Measurements from ENCODE around the gene ARL4D. TPM values are rescaled to one million over a fixed set of nuclear protein-coding genes. Genes with fewer than 3 reads are reported as not detected.
A peak's percentile ranks its signal among the peaks of the same experiment; 100 is the strongest.
"Not testable (repeated sequence)": the region's sequence is repeated elsewhere in the genome, so short reads cannot be mapped to it uniquely, and the experiment has no call there.

ARL4D gene
- total and polyA plus RNA-seq, 9 donors, result 10.4 to 16.1 (median 14.3) TPM

DNA sequence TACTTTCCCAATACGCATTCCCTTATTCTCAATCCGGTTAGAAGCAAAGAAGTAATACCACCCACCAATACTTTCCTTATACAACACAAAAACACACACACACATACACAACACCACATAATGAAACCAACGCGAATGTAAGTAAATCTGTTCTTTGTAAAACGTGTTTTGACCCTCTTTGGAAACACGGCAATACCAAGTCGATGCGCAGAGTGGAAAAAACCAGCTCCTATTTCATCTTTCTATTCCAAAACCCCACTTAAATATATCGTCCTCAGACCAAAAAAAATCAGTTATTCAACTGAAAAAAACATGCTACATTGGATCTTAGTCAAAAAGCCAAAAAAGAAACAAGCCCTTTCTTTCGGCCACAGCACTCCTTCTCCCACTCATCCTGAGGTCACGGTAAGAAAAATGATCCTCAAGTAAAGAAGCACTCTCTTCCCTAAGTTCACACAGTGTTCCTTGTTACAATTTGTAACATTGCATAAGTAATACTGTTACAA lies 31.0 kb upstream of the ARL4D start:
- no peaks in the 10 kb centered on the region for H3K36me3 ChIP-seq (ENCODE audit: control insufficient read depth, insufficient read depth, low read length)
- DNase-seq, result peak; percentile 97
- no peaks in the 10 kb centered on the region for H3K27me3 ChIP-seq (ENCODE audit: control insufficient read depth, insufficient read depth, low read length)
- peak overlapping the region; percentile 35 for H3K4me3 ChIP-seq (ENCODE audit: low read length)
- peaks cover 28% of the 10 kb centered on the region for H3K4me1 ChIP-seq (ENCODE audit: control insufficient read depth, insufficient read depth, low read length)
- 0% methylated on average over 4 of the region's 11 CpGs for WGBS (ENCODE audit: insufficient coverage)
- H3K27ac ChIP-seq (ENCODE audit: low read length), result peak overlapping the region; percentile 91
- no peaks in the 10 kb centered on the region for H3K9me3 ChIP-seq (replicated peaks; ENCODE audit: control insufficient read depth, low read depth, low read length)

DNA sequence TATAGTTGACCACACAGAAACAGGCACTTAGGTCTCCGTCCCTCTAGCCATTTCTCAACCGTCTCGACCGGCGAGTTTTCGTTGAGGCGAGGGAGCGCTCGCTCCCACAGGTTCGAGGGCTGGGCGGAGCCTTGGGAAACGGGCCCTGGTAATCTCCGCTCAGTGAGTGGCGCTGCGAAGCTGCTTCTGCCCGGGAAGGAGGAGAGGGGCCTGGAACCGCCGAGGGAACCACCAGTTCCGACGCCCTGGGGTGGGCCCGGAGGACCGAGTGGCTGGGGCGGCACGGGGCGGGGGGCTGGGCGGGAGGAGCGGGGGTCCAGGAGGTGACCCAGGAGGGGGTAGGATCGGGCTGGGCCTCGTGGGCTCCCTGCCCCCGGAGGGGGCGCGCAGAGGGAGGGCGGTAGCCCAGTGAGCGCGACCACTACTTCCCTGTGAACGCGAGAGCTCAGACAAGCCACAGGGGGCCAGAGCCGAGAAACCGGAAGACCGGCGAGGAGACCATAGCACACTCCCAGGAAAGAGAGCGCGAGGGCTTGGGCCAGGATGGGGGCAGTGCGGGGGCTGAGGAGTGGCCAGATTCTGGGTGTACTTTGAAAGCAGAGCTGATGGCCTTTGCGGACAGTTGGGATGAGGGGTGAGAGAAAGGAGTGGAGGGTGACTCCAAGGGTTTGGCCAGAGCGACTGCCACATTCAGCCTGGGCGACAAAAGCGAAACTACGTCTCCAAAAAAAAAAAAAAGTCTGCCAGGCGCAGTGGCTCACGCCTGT lies 29.9 kb upstream of the ARL4D start:
- WGBS (ENCODE audit: insufficient coverage), result under 1% methylated on average over 38 of the region's 51 CpGs
- peak overlapping the region; percentile 91 for H3K27ac ChIP-seq (ENCODE audit: low read length)
- DNase-seq, result peak; percentile 96
- H3K9me3 ChIP-seq (replicated peaks; ENCODE audit: control insufficient read depth, low read depth, low read length), result no peaks in the 10 kb centered on the region
- H3K4me1 ChIP-seq (ENCODE audit: control insufficient read depth, insufficient read depth, low read length), result peaks cover 28% of the 10 kb centered on the region
- peak overlapping the region; percentile 35 for H3K4me3 ChIP-seq (ENCODE audit: low read length)
- no peaks in the 10 kb centered on the region for H3K27me3 ChIP-seq (ENCODE audit: control insufficient read depth, insufficient read depth, low read length)
- no peaks in the 10 kb centered on the region for H3K36me3 ChIP-seq (ENCODE audit: control insufficient read depth, insufficient read depth, low read length)

DNA sequence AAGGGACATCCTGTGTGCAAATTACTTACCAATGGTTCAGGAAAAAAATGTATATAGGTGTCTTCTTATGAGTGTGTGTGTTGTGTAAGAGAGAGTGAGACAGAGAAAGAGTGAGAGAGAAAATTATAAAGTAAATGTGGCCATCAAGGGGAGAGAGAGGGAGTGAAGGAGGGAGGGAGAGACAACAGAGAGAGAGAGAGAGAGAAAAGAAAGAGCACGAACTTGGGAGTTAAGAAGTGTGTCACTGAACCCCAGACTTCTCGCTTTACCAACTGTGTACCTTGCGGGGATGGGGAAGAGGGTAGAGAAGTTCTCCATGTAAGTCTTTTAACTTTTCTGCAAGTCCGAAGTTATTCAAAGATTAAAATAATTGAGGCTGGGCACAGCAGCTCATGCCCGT lies 28.8 kb upstream of the ARL4D start:
- WGBS (ENCODE audit: insufficient coverage), result 97% methylated on average over 5 of the region's 5 CpGs
- Histone ChIP-seq H3K4me3 (ENCODE audit: low read length) (no peak overlapping the region), H3K4me1 (ENCODE audit: control insufficient read depth, insufficient read depth, low read length) (peaks cover 28% of the 10 kb centered on the region), H3K27ac (ENCODE audit: low read length) (peak overlapping the region; percentile 91), H3K27me3 (ENCODE audit: control insufficient read depth, insufficient read depth, low read length) (no peaks in the 10 kb centered on the region), H3K9me3 (replicated peaks; ENCODE audit: control insufficient read depth, low read depth, low read length) (no peaks in the 10 kb centered on the region), H3K36me3 (ENCODE audit: control insufficient read depth, insufficient read depth, low read length) (no peaks in the 10 kb centered on the region)
- no peak for DNase-seq

DNA sequence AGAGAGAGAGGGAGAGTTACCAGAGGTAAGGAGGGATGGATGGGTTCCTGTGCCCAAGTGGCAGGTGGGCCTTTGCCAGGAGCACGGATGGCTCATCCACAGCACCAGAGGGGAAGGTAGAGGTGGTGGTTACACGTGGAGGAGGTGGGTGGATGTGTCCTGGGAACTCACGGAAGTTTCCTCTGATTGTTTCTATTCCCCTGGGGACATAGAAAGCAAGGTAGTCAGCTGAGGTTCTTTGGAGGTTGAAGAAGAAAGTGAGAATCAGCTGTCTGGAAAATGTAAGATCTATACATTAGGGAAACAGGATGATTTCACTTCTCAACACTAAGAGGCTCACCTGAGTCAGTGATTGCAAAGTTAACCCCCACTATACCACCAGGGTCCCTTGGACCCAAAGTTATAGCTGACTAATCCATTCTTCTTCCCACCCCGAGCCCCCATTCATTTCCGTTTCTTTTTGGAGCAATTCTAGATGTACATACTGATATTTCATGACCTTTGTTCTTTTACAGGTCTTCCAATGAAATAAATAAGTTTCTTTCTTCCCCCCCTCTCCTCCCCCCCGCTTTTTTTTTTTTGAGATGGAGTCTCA lies 27.5 kb upstream of the ARL4D start:
- Histone ChIP-seq H3K9me3 (replicated peaks; ENCODE audit: control insufficient read depth, low read depth, low read length) (no peaks in the 10 kb centered on the region), H3K4me1 (ENCODE audit: control insufficient read depth, insufficient read depth, low read length) (peaks cover 28% of the 10 kb centered on the region), H3K4me3 (ENCODE audit: low read length) (no peak overlapping the region), H3K27ac (ENCODE audit: low read length) (no peak overlapping the region), H3K27me3 (ENCODE audit: control insufficient read depth, insufficient read depth, low read length) (no peaks in the 10 kb centered on the region), H3K36me3 (ENCODE audit: control insufficient read depth, insufficient read depth, low read length) (no peaks in the 10 kb centered on the region)
- 72% methylated on average over 2 of the region's 6 CpGs for WGBS (ENCODE audit: insufficient coverage)
- DNase-seq, result no peak

DNA sequence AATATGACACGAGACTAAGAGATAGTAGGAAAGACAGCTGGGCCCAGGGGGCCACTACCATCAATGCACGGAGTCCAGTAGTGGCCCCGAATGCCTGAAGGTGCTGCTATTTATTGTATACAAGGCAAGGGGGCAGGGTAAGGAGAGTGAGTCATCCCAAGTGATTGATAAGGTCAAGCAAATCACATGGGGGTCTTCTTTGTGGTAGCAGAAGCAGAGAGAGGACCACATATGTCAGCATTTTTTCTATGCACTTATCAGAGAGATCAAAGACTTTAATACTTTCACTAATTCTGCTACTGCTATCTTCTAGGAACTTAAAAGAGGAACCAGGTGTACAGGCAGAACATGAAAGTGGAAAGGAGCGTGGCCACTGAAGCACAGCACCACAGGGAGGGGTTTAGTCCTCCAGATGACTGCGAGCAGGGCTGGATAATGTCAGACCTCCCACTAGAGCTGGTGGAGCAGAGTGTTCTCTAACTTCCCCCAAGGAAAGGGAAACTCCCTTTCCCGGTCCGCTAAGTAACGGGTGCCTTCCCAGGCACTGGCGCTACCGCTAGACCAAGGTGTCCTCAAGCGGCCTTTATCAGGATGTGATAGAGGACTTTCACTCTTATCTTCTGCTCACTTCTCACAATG lies 26.4 kb upstream of the ARL4D start:
- Histone ChIP-seq H3K27ac (ENCODE audit: low read length) (no peak overlapping the region), H3K4me3 (ENCODE audit: low read length) (no peak overlapping the region), H3K4me1 (ENCODE audit: control insufficient read depth, insufficient read depth, low read length) (peaks cover 19% of the 10 kb centered on the region), H3K27me3 (ENCODE audit: control insufficient read depth, insufficient read depth, low read length) (no peaks in the 10 kb centered on the region), H3K9me3 (replicated peaks; ENCODE audit: control insufficient read depth, low read depth, low read length) (no peaks in the 10 kb centered on the region), H3K36me3 (ENCODE audit: control insufficient read depth, insufficient read depth, low read length) (no peaks in the 10 kb centered on the region)
- DNase-seq, result no peak
- WGBS (ENCODE audit: insufficient coverage), result 75% methylated on average over 3 of the region's 11 CpGs

DNA sequence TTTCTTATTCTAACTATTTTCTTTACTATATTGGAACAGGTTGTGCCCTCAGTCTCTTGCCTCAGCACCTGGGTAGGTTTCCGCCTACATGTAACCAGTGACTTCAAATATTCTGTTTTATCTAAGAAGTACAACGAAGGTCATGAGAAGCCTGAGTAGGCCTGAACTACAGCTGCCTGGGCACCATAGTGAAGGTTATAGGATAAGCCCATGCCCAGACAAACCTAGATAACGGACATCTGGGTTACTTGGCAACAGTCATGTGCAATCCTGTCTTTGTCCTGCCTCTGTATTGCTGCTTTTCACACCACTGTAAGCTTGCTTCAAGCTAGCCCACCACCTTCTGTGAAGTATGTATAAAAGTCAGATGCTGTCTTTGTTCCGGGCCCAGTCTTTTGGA lies 25.4 kb upstream of the ARL4D start:
- 94% methylated on average over 3 of the region's 4 CpGs for WGBS (ENCODE audit: insufficient coverage)
- Histone ChIP-seq H3K4me3 (ENCODE audit: low read length) (no peak overlapping the region), H3K4me1 (ENCODE audit: control insufficient read depth, insufficient read depth, low read length) (peaks cover 13% of the 10 kb centered on the region), H3K27ac (ENCODE audit: low read length) (no peak overlapping the region), H3K27me3 (ENCODE audit: control insufficient read depth, insufficient read depth, low read length) (no peaks in the 10 kb centered on the region), H3K36me3 (ENCODE audit: control insufficient read depth, insufficient read depth, low read length) (no peaks in the 10 kb centered on the region), H3K9me3 (replicated peaks; ENCODE audit: control insufficient read depth, low read depth, low read length) (no peaks in the 10 kb centered on the region)
- DNase-seq, result no peak

DNA sequence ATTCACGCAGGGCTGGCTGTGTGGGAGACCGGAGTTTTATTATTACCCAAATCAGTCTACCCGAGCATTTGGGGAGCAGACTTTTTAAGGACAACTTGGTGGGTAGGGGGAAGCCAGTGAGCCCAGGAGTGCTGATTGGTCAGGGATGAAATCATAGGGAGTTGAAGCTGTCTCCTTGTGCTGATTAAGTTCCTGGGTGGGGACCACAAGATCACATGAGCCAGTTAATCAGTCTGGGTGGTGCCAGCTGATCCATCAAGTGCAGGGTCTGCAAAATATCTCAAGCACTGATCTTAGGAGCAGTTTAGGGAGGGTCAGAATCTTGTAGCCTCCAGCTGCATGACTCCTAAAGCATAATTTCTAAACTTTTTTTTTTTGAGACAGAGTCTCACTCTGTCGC lies 22.9 kb upstream of the ARL4D start:
- H3K36me3 ChIP-seq (ENCODE audit: control insufficient read depth, insufficient read depth, low read length); H3K27me3 ChIP-seq (ENCODE audit: control insufficient read depth, insufficient read depth, low read length); H3K4me3 ChIP-seq (ENCODE audit: low read length); H3K27ac ChIP-seq (ENCODE audit: low read length); DNase-seq; H3K4me1 ChIP-seq (ENCODE audit: control insufficient read depth, insufficient read depth, low read length): not testable (repeated sequence)
- H3K9me3 ChIP-seq (replicated peaks; ENCODE audit: control insufficient read depth, low read depth, low read length), result peaks cover 10% of the 10 kb centered on the region
- WGBS (ENCODE audit: insufficient coverage), result 80% methylated on average over 1 of the region's 4 CpGs

DNA sequence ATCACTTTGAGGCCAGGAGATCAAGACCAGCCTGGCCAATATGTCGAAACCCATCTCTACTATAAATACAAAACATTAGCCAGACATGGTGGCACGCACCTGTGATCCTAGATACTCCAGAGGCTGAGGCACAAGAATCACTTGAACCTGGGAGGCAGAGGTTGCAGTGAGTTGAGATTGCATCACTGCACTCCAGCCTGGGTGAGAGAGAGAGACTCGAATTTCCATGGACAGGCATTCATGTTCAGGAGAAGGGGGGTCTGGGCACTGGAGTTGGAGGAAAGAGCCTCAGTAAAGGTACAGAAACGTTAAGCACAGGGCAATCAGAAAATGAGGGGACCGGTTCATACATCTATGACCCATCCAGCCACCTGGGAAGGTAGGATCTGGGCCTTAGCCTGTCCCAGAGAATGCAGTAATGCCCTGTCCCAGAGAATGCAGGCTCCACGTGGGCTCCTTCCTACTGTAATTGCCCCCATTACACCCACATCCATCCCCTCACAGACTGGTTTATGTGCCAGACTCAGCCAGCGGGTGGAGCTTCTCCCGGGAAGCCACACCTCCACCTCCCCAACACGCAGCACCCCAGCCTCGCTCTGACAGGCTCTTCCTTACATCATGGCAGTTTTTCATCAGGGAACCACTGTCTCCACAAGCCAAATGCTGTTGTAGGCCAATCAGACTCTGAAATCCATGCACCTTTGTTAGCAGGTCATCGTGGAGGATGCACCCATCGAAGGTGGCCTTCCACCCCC lies 21.6 kb upstream of the ARL4D start:
- Histone ChIP-seq H3K4me3 (ENCODE audit: low read length) (no peak overlapping the region), H3K27me3 (ENCODE audit: control insufficient read depth, insufficient read depth, low read length) (no peaks in the 10 kb centered on the region), H3K36me3 (ENCODE audit: control insufficient read depth, insufficient read depth, low read length) (no peaks in the 10 kb centered on the region), H3K27ac (ENCODE audit: low read length) (no peak overlapping the region), H3K9me3 (replicated peaks; ENCODE audit: control insufficient read depth, low read depth, low read length) (peaks cover 10% of the 10 kb centered on the region), H3K4me1 (ENCODE audit: control insufficient read depth, insufficient read depth, low read length) (no peaks in the 10 kb centered on the region)
- DNase-seq, result no peak
- 64% methylated on average over 8 of the region's 12 CpGs for WGBS (ENCODE audit: insufficient coverage)

DNA sequence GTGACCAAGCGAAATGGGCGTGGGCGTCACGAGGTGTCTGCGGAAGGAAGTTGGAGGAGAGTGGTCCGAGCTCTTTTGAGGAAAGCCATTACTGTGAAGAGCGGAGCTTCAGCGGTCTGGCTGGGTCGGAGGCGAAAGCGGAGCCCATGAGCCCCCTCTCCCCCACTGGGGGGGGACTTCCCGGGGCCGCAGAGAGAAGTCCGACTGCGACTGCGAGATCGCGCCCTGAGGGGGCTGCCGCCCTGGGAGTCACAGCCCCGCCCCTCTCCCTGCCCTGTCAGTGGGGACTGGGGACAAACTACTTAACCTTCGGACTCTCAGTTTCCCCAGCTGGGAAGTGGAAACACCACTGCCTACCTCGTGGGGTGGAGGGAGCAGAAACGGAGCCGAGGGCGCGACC lies 20.0 kb upstream of the ARL4D start:
- no peak for DNase-seq
- 91% methylated on average over 19 of the region's 26 CpGs for WGBS (ENCODE audit: insufficient coverage)
- Histone ChIP-seq H3K27me3 (ENCODE audit: control insufficient read depth, insufficient read depth, low read length) (no peaks in the 10 kb centered on the region), H3K4me3 (ENCODE audit: low read length) (no peak overlapping the region), H3K4me1 (ENCODE audit: control insufficient read depth, insufficient read depth, low read length) (no peaks in the 10 kb centered on the region), H3K9me3 (replicated peaks; ENCODE audit: control insufficient read depth, low read depth, low read length) (peaks cover 10% of the 10 kb centered on the region), H3K27ac (ENCODE audit: low read length) (no peak overlapping the region), H3K36me3 (ENCODE audit: control insufficient read depth, insufficient read depth, low read length) (no peaks in the 10 kb centered on the region)

DNA sequence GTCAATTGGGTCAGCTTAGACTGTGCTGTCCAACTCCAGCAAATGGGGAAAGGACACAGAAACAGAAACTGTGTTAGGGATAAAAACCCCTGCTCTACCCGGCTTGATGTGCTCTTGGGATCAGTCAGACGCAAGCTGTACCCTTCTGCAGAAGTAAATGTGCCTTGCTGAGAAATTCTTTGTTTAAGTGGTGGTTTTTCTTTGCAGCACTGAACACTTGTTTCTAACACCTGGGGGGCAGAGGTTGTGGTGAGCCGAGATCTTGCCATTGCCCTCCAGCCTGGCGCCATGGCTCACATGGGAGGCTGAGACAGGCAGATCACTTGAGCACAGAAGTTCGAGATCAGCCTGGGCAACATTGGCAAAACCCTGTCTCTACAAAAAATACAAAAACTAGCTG lies 18.5 kb upstream of the ARL4D start:
- Histone ChIP-seq H3K27me3 (ENCODE audit: control insufficient read depth, insufficient read depth, low read length) (no peaks in the 10 kb centered on the region), H3K4me3 (ENCODE audit: low read length) (no peak overlapping the region), H3K27ac (ENCODE audit: low read length) (no peak overlapping the region), H3K36me3 (ENCODE audit: control insufficient read depth, insufficient read depth, low read length) (no peaks in the 10 kb centered on the region), H3K9me3 (replicated peaks; ENCODE audit: control insufficient read depth, low read depth, low read length) (peaks cover 10% of the 10 kb centered on the region), H3K4me1 (ENCODE audit: control insufficient read depth, insufficient read depth, low read length) (no peaks in the 10 kb centered on the region)
- no peak for DNase-seq
- WGBS (ENCODE audit: insufficient coverage), result 83% methylated on average over 2 of the region's 5 CpGs
